H9 (cell line): ENCODE data around the gene ULK2. TPM values are rescaled to one million over a fixed set of nuclear protein-coding genes. Genes with fewer than 3 reads are reported as not detected.
A peak's percentile ranks its signal among the peaks of the same experiment; 100 is the strongest.

Experiments
- DNase-seq: peaks from one replicate; pipeline ENCODE4 v3.0.0-alpha.2; 2017
- H2AFZ ChIP-seq: one replicate; pipeline ENCODE4 v1.6.1; 2013; ENCODE audit warnings: mild to moderate bottlenecking, low read length, control low read depth, moderate library complexity
- H2AK5ac ChIP-seq: 2 replicates; pipeline ENCODE4 v1.6.1; 2013; ENCODE audit warnings: low read length, control low read depth, mixed read lengths; ENCODE audit not compliant: insufficient read length
- H2BK120ac ChIP-seq: one replicate; pipeline ENCODE4 v1.6.1; 2013; ENCODE audit warnings: low read depth, mild to moderate bottlenecking, low read length, control low read depth, inconsistent platforms; ENCODE audit not compliant: poor library complexity, severe bottlenecking
- H2BK12ac ChIP-seq: 2 replicates; pipeline ENCODE4 v1.6.1; 2013; ENCODE audit warnings: low read length, control low read depth, mixed read lengths, low read depth; ENCODE audit not compliant: insufficient read length
- H2BK15ac ChIP-seq: 2 replicates; pipeline ENCODE4 v1.6.1; 2013; ENCODE audit warnings: low read depth, low read length, control low read depth
- H2BK20ac ChIP-seq: one replicate; pipeline ENCODE4 v1.6.1; 2013; ENCODE audit warnings: low read depth, mild to moderate bottlenecking, low read length, control low read depth, inconsistent platforms; ENCODE audit not compliant: poor library complexity, severe bottlenecking
- H2BK5ac ChIP-seq: 2 replicates; pipeline ENCODE4 v1.6.1; 2013; ENCODE audit warnings: low read length, control low read depth, mixed read lengths; ENCODE audit not compliant: insufficient read length
- H3K14ac ChIP-seq: 2 replicates; pipeline ENCODE4 v1.6.1; 2013; ENCODE audit warnings: low read length, control low read depth; ENCODE audit not compliant: insufficient read depth
- H3K18ac ChIP-seq: 2 replicates; pipeline ENCODE4 v1.6.1; 2013; ENCODE audit warnings: low read depth, mild to moderate bottlenecking, mixed read lengths, low read length, control low read depth; ENCODE audit not compliant: insufficient read length
- H3K23ac ChIP-seq: 2 replicates; pipeline ENCODE4 v1.6.1; 2013; ENCODE audit warnings: low read length, control low read depth, mixed read lengths, low read depth; ENCODE audit not compliant: insufficient read length
- H3K23me2 ChIP-seq: 2 replicates; pipeline ENCODE4 v1.6.1; 2013; ENCODE audit warnings: low read depth, mild to moderate bottlenecking, mixed read lengths, low read length, control low read depth; ENCODE audit not compliant: insufficient read length, poor library complexity, severe bottlenecking
- H3K27ac ChIP-seq: 2 replicates; pipeline ENCODE4 v1.5.1; 2013; ENCODE audit warnings: low read length, control low read depth, mixed read lengths, low read depth; ENCODE audit not compliant: insufficient read length
- H3K27me3 ChIP-seq: 2 replicates; pipeline ENCODE4 v1.6.1; 2013; ENCODE audit warnings: low read length, control low read depth, inconsistent platforms; ENCODE audit not compliant: insufficient read depth
- H3K4ac ChIP-seq: 2 replicates; pipeline ENCODE4 v1.6.1; 2013; ENCODE audit warnings: low read depth, mild to moderate bottlenecking, control low read depth, inconsistent platforms, low read length, moderate library complexity
- H3K4me1 ChIP-seq: 2 replicates; pipeline ENCODE4 v1.6.1; 2013; ENCODE audit warnings: low read length, control low read depth, inconsistent platforms; ENCODE audit not compliant: insufficient read depth
- H3K4me2 ChIP-seq: 2 replicates; pipeline ENCODE4 v1.6.1; 2013; ENCODE audit warnings: low read length, control low read depth, mixed read lengths; ENCODE audit not compliant: insufficient read length, insufficient read depth
- H3K56ac ChIP-seq: 2 replicates; pipeline ENCODE4 v1.6.1; 2013; ENCODE audit warnings: low read depth, mild to moderate bottlenecking, mixed read lengths, low read length, control low read depth; ENCODE audit not compliant: insufficient read length
- H3K79me1 ChIP-seq: 2 replicates; pipeline ENCODE4 v1.6.1; 2013; ENCODE audit warnings: low read depth, mild to moderate bottlenecking, moderate library complexity, low read length, control low read depth, inconsistent platforms; ENCODE audit not compliant: insufficient read depth, poor library complexity, severe bottlenecking
- H3K79me2 ChIP-seq: 2 replicates; pipeline ENCODE4 v1.6.1; 2013; ENCODE audit warnings: low read length, control low read depth, inconsistent platforms; ENCODE audit not compliant: insufficient read depth
- H3K9ac ChIP-seq: 2 replicates; pipeline ENCODE4 v1.6.1; 2013; ENCODE audit warnings: low read length, control low read depth, mixed read lengths; ENCODE audit not compliant: insufficient read length; ENCODE audit errors: extremely low read depth
- H3K9me3 ChIP-seq: one replicate; pipeline ENCODE4 v1.6.1; 2013; ENCODE audit warnings: low read depth, low read length, inconsistent platforms; ENCODE audit not compliant: control insufficient read depth
- H3T11ph ChIP-seq: one replicate; pipeline ENCODE4 v1.6.1; 2013; ENCODE audit warnings: mild to moderate bottlenecking, low read length, control low read depth, inconsistent platforms
- H4K20me1 ChIP-seq: one replicate; pipeline ENCODE4 v1.6.1; 2013; ENCODE audit not compliant: control insufficient read depth, insufficient read length, insufficient read depth
- H4K5ac ChIP-seq: 2 replicates; pipeline ENCODE4 v1.6.1; 2013; ENCODE audit warnings: low read depth, mild to moderate bottlenecking, mixed read lengths, low read length, control low read depth; ENCODE audit not compliant: insufficient read length
- H4K8ac ChIP-seq: replicated peaks from 2 replicates; pipeline ENCODE4 v1.6.1; 2013; ENCODE audit warnings: low read length, control low read depth, mixed read lengths, low read depth; ENCODE audit not compliant: insufficient read length
- H4K91ac ChIP-seq: 2 replicates; pipeline ENCODE4 v1.6.1; 2013; ENCODE audit warnings: low read depth, mild to moderate bottlenecking, moderate library complexity, mixed read lengths, low read length, control low read depth; ENCODE audit not compliant: insufficient read length
- H3K27ac Mint-ChIP-seq, 3 experiments: 2 replicates in 2 of 3; 3 replicates in 1 of 3; pipeline ENCODE4 v1.8.0; 2020 to 2021; ENCODE audit warnings: mixed read lengths in 3 of 3, mild to moderate bottlenecking in 1 of 3, moderate library complexity in 1 of 3
- H3K27me3 Mint-ChIP-seq: 2 replicates; pipeline ENCODE4 v1.8.0; 2021; ENCODE audit warnings: low read depth, mild to moderate bottlenecking, moderate library complexity, mixed read lengths
- H3K36me3 Mint-ChIP-seq, 3 experiments: 2 replicates in 2 of 3; 3 replicates in 1 of 3; pipeline ENCODE4 v1.8.0; 2020 to 2021; ENCODE audit warnings: low read depth in 3 of 3, mixed read lengths in 3 of 3; ENCODE audit not compliant: insufficient read depth in 1 of 3
- H3K4me1 Mint-ChIP-seq, 2 experiments: 2 replicates each; pipeline ENCODE4 v1.8.0; 2020; ENCODE audit warnings: mixed read lengths in 2 of 2
- H3K4me3 Mint-ChIP-seq, 2 experiments: 2 replicates in 1 of 2; 3 replicates in 1 of 2; pipeline ENCODE4 v1.8.0; 2020 to 2021; ENCODE audit warnings: mild to moderate bottlenecking in 2 of 2, mixed read lengths in 2 of 2, moderate library complexity in 1 of 2
- H3K9me3 Mint-ChIP-seq, 2 experiments: 2 replicates in 1 of 2; 3 replicates in 1 of 2; pipeline ENCODE4 v1.8.0; 2020; ENCODE audit warnings: mild to moderate bottlenecking in 2 of 2, mixed read lengths in 2 of 2, moderate library complexity in 1 of 2
- CTCF ChIP-seq: fragments of 200-600 bp; sonication (generic); conservative IDR thresholded peaks from 3 replicates; pipeline ENCODE4 v1.8.0; 2021; ENCODE audit warnings: antibody characterized with exemption, mild to moderate bottlenecking
- WGBS: extraction: QIAGEN DNeasy Blood & Tissue Kit; methylation state at CpG from one replicate; pipeline ENCODE4 v1.1.7; 2013; ENCODE audit warnings: missing lambda C conversion rate, low lambda C conversion rate, mixed read lengths; ENCODE audit not compliant: insufficient read length; ENCODE audit errors: extremely low coverage; 5-methylcytosine and 5-hydroxymethylcytosine counted together
- total RNA-seq: library from RNA; stranded (reverse); gene quantifications from 2 replicates; pipeline ENCODE4 v1.2.1, GENCODE V29; 2021

Gene ULK2
- total RNA-seq, 1 experiment from 2014 or later, result 11.5 TPM

GRCh38 chr17:19753051-19753509 is 114.7 kb downstream of the ULK2 start:
- DNase-seq, result peak; percentile 71
- peaks cover 3% of the 10 kb centered on the region for H3K27me3 Mint-ChIP-seq
- Histone ChIP-seq H4K20me1 (no peaks in the 10 kb centered on the region), H3K79me1 (no peaks in the 10 kb centered on the region), H4K8ac (no peak overlapping the region), H3K79me2 (no peaks in the 10 kb centered on the region), H3T11ph (no peak overlapping the region), H2AK5ac (no peak overlapping the region), H2BK5ac (no peak overlapping the region), H3K27ac (no peak overlapping the region), H3K56ac (no peak overlapping the region), H4K5ac (no peak overlapping the region), H3K14ac (no peak overlapping the region), H2BK15ac (no peak overlapping the region), H3K27me3 (no peaks in the 10 kb centered on the region), H2AFZ (no peak overlapping the region), H2BK120ac (no peak overlapping the region), H3K4ac (no peak overlapping the region), H3K9ac (no peak overlapping the region), H4K91ac (no peak overlapping the region), H3K23me2 (no peaks in the 10 kb centered on the region), H3K4me1 (no peaks in the 10 kb centered on the region), H3K18ac (no peak overlapping the region), H2BK12ac (no peak overlapping the region), H3K9me3 (no peaks in the 10 kb centered on the region), H3K23ac (no peak overlapping the region), H3K4me2 (no peak overlapping the region), H2BK20ac (no peak overlapping the region)
- no peak overlapping the region for H3K4me3 Mint-ChIP-seq
- no peaks in the 10 kb centered on the region for H3K9me3 Mint-ChIP-seq
- no peak for TF ChIP-seq CTCF
- no peaks in the 10 kb centered on the region for H3K36me3 Mint-ChIP-seq
- no CpG with 5 or more reads among the region's 12 CpGs for WGBS
- H3K27ac Mint-ChIP-seq, result peak overlapping the region in 1 of 3 experiments; percentile 57; a peak in 1 of 7 replicates
- H3K4me1 Mint-ChIP-seq, result peaks cover 12 to 21% of the 10 kb centered on the region in 2 experiments
